Measurements from ENCODE around the gene SPINT1. TPM values are rescaled to one million over a fixed set of nuclear protein-coding genes. Genes with fewer than 3 reads are reported as not detected.

The SPINT1 gene
- polyA plus RNA-seq = 12.6 TPM

- H3K4me1 Mint-ChIP-seq = peaks cover 18 to 30% (median 18%) of the 10 kb centered on the region in 3 donors
- H3K9me3 Mint-ChIP-seq = no peaks in the 10 kb centered on the region
- peaks cover 2% of the 10 kb centered on the region for H3K27me3 Mint-ChIP-seq
- H3K36me3 Mint-ChIP-seq = peaks cover 4% of the 10 kb centered on the region
- peak within 1 kb of the TSS; percentile 36 to 92 (median 92) for H3K27ac Mint-ChIP-seq
- peak within 1 kb of the TSS; percentile 86 to 95 (median 94) for H3K4me3 Mint-ChIP-seq
Observed at GRCh38 chr15:40843885-40844695, at the start of gene SPINT1. TSS of gene SPINT1 (plus strand) at chr15:40844048. CDS start at chr15:40844555, 507 bp downstream.

- Mint-ChIP-seq H3K27me3 (no peaks in the 10 kb centered on the region), H3K36me3 (peaks cover 12% of the 10 kb centered on the region), H3K27ac (no peak overlapping the region), H3K9me3 (no peaks in the 10 kb centered on the region), H3K4me3 (no peak overlapping the region), H3K4me1 (peaks cover 14 to 25% (median 15%) of the 10 kb centered on the region in 3 donors)
Observed at GRCh38 chr15:40796041-40796440, 47.8 kb upstream of the SPINT1 start.

- Mint-ChIP-seq H3K4me1 (peaks cover 14 to 27% (median 15%) of the 10 kb centered on the region in 3 donors), H3K27ac (no peak overlapping the region), H3K4me3 (no peak overlapping the region), H3K9me3 (no peaks in the 10 kb centered on the region), H3K36me3 (peaks cover 12% of the 10 kb centered on the region), H3K27me3 (no peaks in the 10 kb centered on the region)
Observed at GRCh38 chr15:40796512-40796911, 47.3 kb upstream of the SPINT1 start.

- H3K4me1 Mint-ChIP-seq = peaks cover 17 to 28% (median 19%) of the 10 kb centered on the region in 3 donors
- peak overlapping the region in 1 of 4 donors; percentile 32 for H3K4me3 Mint-ChIP-seq
- peaks cover 12% of the 10 kb centered on the region for H3K36me3 Mint-ChIP-seq
- H3K27ac Mint-ChIP-seq = no peak overlapping the region
- no peaks in the 10 kb centered on the region for H3K9me3 Mint-ChIP-seq
- no peaks in the 10 kb centered on the region for H3K27me3 Mint-ChIP-seq
Observed at GRCh38 chr15:40799523-40799922, 44.3 kb upstream of the SPINT1 start.

- Mint-ChIP-seq H3K27ac (no peak overlapping the region), H3K27me3 (no peaks in the 10 kb centered on the region), H3K4me1 (peaks cover 22 to 29% (median 25%) of the 10 kb centered on the region in 3 donors), H3K36me3 (peaks cover 12% of the 10 kb centered on the region), H3K9me3 (no peaks in the 10 kb centered on the region), H3K4me3 (peak overlapping the region in 1 of 4 donors; percentile 50)
Observed at GRCh38 chr15:40803076-40803475, 40.8 kb upstream of the SPINT1 start.

- Mint-ChIP-seq H3K36me3 (peaks cover 7% of the 10 kb centered on the region), H3K9me3 (no peaks in the 10 kb centered on the region), H3K27ac (no peak overlapping the region), H3K4me1 (peaks cover 23 to 26% (median 25%) of the 10 kb centered on the region in 3 donors), H3K4me3 (peak overlapping the region in 2 of 4 donors; percentile 39 to 50), H3K27me3 (no peaks in the 10 kb centered on the region)
Observed at GRCh38 chr15:40803688-40804087, 40.2 kb upstream of the SPINT1 start.

GRCh38 chr15:40806672-40807027, 37.2 kb upstream of the SPINT1 start:
- peak overlapping the region; percentile 92 to 99 (median 98) for H3K4me3 Mint-ChIP-seq
- peaks cover 4% of the 10 kb centered on the region for H3K36me3 Mint-ChIP-seq
- H3K4me1 Mint-ChIP-seq = peaks cover 17 to 23% (median 18%) of the 10 kb centered on the region in 3 donors
- peak overlapping the region; percentile 85 to 97 (median 90) for H3K27ac Mint-ChIP-seq
- no peaks in the 10 kb centered on the region for H3K9me3 Mint-ChIP-seq
- H3K27me3 Mint-ChIP-seq = no peaks in the 10 kb centered on the region

GRCh38 chr15:40807028-40807887, 36.6 kb upstream of the SPINT1 start, which contains the start of the genes DNAJC17 and ZFYVE19:
TSS of gene DNAJC17 (minus strand) at chr15:40807473. CDS start at chr15:40807446, 27 bp downstream.
TSS of gene ZFYVE19 (plus strand) at chr15:40807089. CDS start at chr15:40807590, 501 bp downstream.
- H3K9me3 Mint-ChIP-seq = no peaks in the 10 kb centered on the region
- H3K4me3 Mint-ChIP-seq = peak within 1 kb of the TSS; percentile 92 to 99 (median 98)
- H3K4me1 Mint-ChIP-seq = peaks cover 15 to 20% (median 17%) of the 10 kb centered on the region in 3 donors
- peaks cover 2% of the 10 kb centered on the region for H3K36me3 Mint-ChIP-seq
- H3K27ac Mint-ChIP-seq = peak within 1 kb of the TSS; percentile 85 to 97 (median 90)
- H3K27me3 Mint-ChIP-seq = no peaks in the 10 kb centered on the region

- H3K36me3 Mint-ChIP-seq = peaks cover 2% of the 10 kb centered on the region
- H3K4me1 Mint-ChIP-seq = peaks cover 15 to 18% (median 17%) of the 10 kb centered on the region in 3 donors
- H3K4me3 Mint-ChIP-seq = peak overlapping the region; percentile 92 to 99 (median 98)
- H3K9me3 Mint-ChIP-seq = no peaks in the 10 kb centered on the region
- peak overlapping the region; percentile 80 to 90 (median 85) for H3K27ac Mint-ChIP-seq
- H3K27me3 Mint-ChIP-seq = no peaks in the 10 kb centered on the region
Observed at GRCh38 chr15:40807888-40808461, 35.9 kb upstream of the SPINT1 start.

- Mint-ChIP-seq H3K4me3 (peak overlapping the region in 3 of 4 donors; percentile 51 to 92 (median 83)), H3K27me3 (no peaks in the 10 kb centered on the region), H3K9me3 (no peaks in the 10 kb centered on the region), H3K4me1 (peaks cover 10 to 17% (median 13%) of the 10 kb centered on the region in 3 donors), H3K27ac (peak overlapping the region in 1 of 3 donors; percentile 54), H3K36me3 (peaks cover 2% of the 10 kb centered on the region)
Observed at GRCh38 chr15:40808861-40809450, 34.9 kb upstream of the SPINT1 start.

- Mint-ChIP-seq H3K9me3 (no peaks in the 10 kb centered on the region), H3K4me1 (peaks cover 0 to 6% (median 5%) of the 10 kb centered on the region in 3 donors), H3K36me3 (peaks cover 2% of the 10 kb centered on the region), H3K4me3 (no peak overlapping the region), H3K27ac (no peak overlapping the region), H3K27me3 (no peaks in the 10 kb centered on the region)
Observed at GRCh38 chr15:40812721-40813425, 31.0 kb upstream of the SPINT1 start.

GRCh38 chr15:40815042-40815698, 28.7 kb upstream of the SPINT1 start:
- no peak overlapping the region for H3K27ac Mint-ChIP-seq

GRCh38 chr15:40819048-40819447, 24.8 kb upstream of the SPINT1 start:
- Mint-ChIP-seq H3K36me3 (no peaks in the 10 kb centered on the region), H3K4me3 (no peak overlapping the region), H3K9me3 (no peaks in the 10 kb centered on the region), H3K4me1 (no peaks in the 10 kb centered on the region), H3K27ac (no peak overlapping the region), H3K27me3 (no peaks in the 10 kb centered on the region)

More at GRCh38 chr15:40815042-40815698, 28.7 kb upstream of the SPINT1 start:
- Mint-ChIP-seq H3K4me1 (no peaks in the 10 kb centered on the region), H3K4me3 (peak overlapping the region in 1 of 4 donors; percentile 15), H3K9me3 (no peaks in the 10 kb centered on the region), H3K36me3 (peaks cover 2% of the 10 kb centered on the region), H3K27me3 (no peaks in the 10 kb centered on the region)
